ENCODE measurements around the gene SUGP2.

The SUGP2 gene

GRCh38 chr19:19033426-19034203 is at the start of gene SUGP2, which contains the start of gene ARMC6:
Gene SUGP2 (minus strand): TSS chr19:19033517. CDS start chr19:19031071, 2,446 bp downstream.
Gene ARMC6 (plus strand): TSS chr19:19033603. CDS start chr19:19034210, 607 bp downstream.
- peak; percentile 88 for DNase-seq (ENCODE audit: low read depth)
- TF ChIP-seq CTCF (IDR thresholded peaks at IDR 0.05; ENCODE audit: low read length, missing control alignments) = no peak
- peak within 1 kb of the TSS; percentile 91 for H3K4me3 ChIP-seq (replicated peaks; ENCODE audit: low read depth, low read length)

- DNase-seq (ENCODE audit: low read depth) = peak; percentile 43
- no peak for TF ChIP-seq CTCF (IDR thresholded peaks at IDR 0.05; ENCODE audit: low read length, missing control alignments)
- H3K4me3 ChIP-seq (replicated peaks; ENCODE audit: low read depth, low read length) = no peak overlapping the region
Measured at GRCh38 chr19:19081642-19082151, 48.4 kb upstream of the SUGP2 start.

- no peak overlapping the region for H3K4me3 ChIP-seq (replicated peaks; ENCODE audit: low read depth, low read length)
- TF ChIP-seq CTCF (IDR thresholded peaks at IDR 0.05; ENCODE audit: low read length, missing control alignments) = no peak
- DNase-seq (ENCODE audit: low read depth) = no peak
Measured at GRCh38 chr19:19079571-19079970, 46.3 kb upstream of the SUGP2 start.

GRCh38 chr19:19078801-19079200 is 45.5 kb upstream of the SUGP2 start:
- TF ChIP-seq CTCF (IDR thresholded peaks at IDR 0.05; ENCODE audit: low read length, missing control alignments) = no peak
- no peak overlapping the region for H3K4me3 ChIP-seq (replicated peaks; ENCODE audit: low read depth, low read length)

GRCh38 chr19:19077103-19077502 is 43.8 kb upstream of the SUGP2 start:
- no peak for TF ChIP-seq CTCF (IDR thresholded peaks at IDR 0.05; ENCODE audit: low read length, missing control alignments)
- no peak for DNase-seq (ENCODE audit: low read depth)
- H3K4me3 ChIP-seq (replicated peaks; ENCODE audit: low read depth, low read length) = no peak overlapping the region

More at GRCh38 chr19:19078801-19079200, 45.5 kb upstream of the SUGP2 start:
- DNase-seq (ENCODE audit: low read depth) = no peak

GRCh38 chr19:19076476-19076875 is 43.2 kb upstream of the SUGP2 start:
- H3K4me3 ChIP-seq (replicated peaks; ENCODE audit: low read depth, low read length) = no peak overlapping the region
- DNase-seq (ENCODE audit: low read depth) = no peak
- no peak for TF ChIP-seq CTCF (IDR thresholded peaks at IDR 0.05; ENCODE audit: low read length, missing control alignments)
